NOMO-1 (cell line): Measurements from ENCODE around the gene GOLGA5.
"Not testable (repeated sequence)": the region's sequence is repeated elsewhere in the genome, so short reads cannot be mapped to it uniquely, and the experiment has no call there.

Experiments used
- DNase-seq, 2 experiments: peaks; one replicate each; lab custom pipeline; 2025; ENCODE audit not compliant: unreplicated experiment in 2 of 2; lab: John Stamatoyannopoulos, UW

Gene GOLGA5

GRCh38 chr14:92819680-92820535 lies 25.8 kb downstream of the GOLGA5 start:
- DNase-seq, result not testable (repeated sequence)

GRCh38 chr14:92820536-92820840 lies 26.4 kb downstream of the GOLGA5 start:
- DNase-seq, result not testable (repeated sequence)

- DNase-seq, result no peak
Observed at GRCh38 chr14:92830902-92831301, 36.8 kb downstream of the GOLGA5 start.

DNA sequence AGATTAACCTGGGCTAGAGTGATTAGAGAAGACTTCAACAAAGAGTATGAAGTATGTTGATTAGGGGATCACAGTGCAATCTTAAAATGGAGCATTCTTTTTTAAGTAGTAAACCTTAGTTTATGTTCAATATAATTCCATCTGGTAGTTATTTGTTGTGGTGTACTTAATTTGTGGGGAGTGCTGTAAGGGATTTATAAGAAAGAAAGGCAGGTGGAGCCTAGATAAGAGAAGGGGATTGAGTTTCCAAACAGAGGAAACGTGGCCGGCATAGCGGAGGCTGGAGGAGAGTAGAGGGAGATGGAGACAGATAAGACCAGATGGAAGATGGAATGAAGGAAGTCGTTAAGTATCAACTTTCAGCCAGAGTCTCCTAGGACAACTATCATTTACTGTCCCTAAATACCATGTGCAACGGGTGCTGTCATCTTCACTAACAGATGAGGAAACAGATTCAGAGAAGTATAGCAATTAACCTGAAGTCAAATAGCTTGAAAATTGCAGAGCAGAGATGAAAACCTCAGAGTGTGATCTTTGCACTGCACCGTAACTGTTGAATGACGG lies 38.1 kb downstream of the GOLGA5 start:
- DNase-seq, result no peak

DNA sequence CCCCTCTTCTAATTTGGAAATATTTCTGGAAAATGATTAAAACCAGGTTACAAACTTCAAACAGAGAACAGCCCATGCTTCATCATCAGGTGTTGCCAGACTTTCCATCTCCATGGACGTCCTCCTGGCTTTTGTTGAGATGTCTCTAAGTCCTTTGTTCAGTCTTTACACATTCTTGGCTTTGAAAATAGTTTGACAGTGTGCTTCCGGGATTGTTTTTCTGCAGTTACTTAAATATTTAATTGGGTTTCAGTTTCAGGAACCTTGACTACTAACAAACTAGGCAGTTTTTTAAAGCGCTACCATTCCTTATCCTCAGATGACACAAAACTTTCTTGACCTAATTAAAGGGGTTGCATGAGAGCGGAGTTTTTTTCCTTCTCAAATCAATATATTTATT lies 47.8 kb downstream of the GOLGA5 start:
- DNase-seq, result no peak

- DNase-seq, result no peak
Observed at GRCh38 chr14:92844204-92844603, 50.1 kb downstream of the GOLGA5 start.

GRCh38 chr14:92846162-92846897 lies 52.2 kb downstream of the GOLGA5 start:
- DNase-seq, result peak; percentile 58 to 94

DNA sequence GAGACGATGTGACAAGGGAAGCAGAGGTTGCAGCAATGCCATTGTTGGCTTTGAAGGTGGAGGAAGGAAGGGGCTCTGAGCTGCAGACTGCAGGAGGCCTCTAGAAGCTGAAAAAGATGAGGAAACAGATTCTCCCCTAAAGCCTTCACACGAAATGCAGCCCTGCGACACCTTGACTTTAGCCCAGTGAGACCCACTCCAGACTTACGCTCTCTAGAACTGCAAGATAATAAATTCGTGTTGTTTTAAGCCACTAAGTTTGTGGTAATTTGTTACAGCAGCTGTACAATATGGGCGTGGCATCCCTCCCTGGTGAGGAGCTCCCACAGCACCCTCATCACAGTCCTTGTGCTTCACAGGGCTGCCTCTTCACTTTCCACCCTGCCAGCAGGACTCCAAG lies 53.2 kb downstream of the GOLGA5 start:
- DNase-seq, result peak; percentile 18 to 44

DNA sequence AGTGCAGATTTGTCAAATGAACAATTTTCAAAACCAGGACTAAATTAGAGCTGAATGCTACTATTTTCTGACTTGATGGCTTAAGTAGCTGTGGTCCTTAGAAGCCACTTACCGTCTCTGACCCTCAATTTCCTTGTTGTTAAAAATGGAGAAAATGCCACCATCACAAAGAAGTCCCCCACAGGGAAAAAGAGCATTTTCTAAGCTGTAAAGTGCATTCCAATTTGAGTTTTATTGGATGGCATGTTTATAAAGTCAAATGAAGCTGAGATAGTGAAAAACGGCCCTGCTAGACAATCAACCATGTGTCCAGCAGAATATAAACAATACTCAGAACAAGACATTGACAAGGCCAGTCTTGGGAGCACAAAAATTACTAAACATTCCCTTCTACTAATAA lies 53.6 kb downstream of the GOLGA5 start:
- no peak for DNase-seq

DNA sequence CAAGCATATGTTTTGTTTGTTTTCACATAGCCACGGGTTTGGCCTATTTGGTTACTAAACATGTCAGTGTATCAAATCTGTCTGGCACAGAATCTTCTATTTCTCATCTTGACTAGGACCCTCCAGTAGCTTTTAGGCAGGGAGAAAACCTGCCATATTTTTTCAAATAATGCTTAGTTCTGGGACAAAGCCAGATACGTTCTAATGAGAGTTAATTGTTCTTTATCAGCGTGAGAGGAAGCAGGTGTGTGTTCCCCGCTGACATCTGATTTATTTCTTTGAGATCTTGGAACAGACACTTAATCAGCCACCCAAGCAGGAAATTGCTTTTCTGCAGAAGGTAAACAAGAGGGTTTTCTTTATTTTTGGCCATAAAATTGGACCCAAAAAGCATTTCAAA lies 54.8 kb downstream of the GOLGA5 start:
- no peak for DNase-seq

DNA sequence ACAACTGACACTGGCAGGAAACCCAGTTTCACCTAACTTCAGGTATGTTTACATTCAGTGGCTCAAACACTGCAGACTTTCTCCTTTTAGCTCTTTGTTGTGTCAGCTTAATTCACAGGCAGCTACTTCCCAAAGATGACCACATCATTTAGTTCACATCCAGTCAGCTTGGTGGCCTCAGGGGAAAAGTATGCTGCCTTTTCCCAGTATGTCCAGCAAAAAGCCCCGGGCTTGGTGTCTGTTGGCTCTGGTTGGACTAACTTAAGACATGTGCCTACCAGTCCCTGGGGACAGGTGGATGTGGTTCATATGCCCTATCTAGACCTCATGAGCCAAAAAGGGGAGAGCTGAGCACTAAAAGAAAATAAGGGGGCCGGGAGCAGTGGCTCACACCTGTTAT lies 56.4 kb downstream of the GOLGA5 start:
- no peak for DNase-seq

GRCh38 chr14:92853136-92853535 lies 59.0 kb downstream of the GOLGA5 start:
- DNase-seq, result not testable (repeated sequence)

DNA sequence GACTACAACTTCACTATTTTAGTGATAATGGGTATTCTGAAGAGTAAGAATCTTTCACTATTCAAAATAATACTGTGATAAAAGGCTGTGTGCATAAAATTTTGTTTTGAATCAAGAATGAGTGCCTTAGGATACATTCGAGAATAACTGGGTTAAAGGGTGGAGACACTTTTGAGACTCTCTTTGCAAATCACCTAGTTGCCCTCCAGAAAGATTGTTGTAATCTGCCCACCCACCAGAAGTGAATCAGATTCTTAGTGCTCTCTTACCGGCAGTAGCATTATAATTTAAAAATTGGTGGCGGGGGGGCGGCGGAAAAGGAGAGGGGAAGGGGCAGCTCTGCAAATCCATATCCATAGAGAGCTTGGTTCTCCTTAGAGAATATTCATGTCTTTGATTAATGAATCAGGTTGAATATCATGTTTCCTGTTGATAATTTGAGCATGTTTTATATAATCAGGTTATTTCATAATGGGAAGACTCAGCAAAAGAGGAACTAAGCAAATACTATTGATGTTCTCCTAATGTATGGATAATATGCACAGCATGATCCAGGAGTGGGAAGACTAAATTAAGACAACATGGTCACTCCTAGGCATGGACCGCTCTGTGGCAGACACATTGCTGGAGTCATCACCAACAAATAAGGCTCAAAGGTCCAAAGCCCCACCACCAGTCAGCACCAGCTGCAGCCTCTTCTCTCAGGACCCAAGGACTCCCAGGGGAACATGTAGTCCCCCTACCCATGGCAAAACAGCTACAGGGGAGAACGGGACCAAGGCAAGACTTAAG lies 66.1 kb downstream of the GOLGA5 start:
- DNase-seq, result peak in 1 of 2 experiments; percentile 2

DNA sequence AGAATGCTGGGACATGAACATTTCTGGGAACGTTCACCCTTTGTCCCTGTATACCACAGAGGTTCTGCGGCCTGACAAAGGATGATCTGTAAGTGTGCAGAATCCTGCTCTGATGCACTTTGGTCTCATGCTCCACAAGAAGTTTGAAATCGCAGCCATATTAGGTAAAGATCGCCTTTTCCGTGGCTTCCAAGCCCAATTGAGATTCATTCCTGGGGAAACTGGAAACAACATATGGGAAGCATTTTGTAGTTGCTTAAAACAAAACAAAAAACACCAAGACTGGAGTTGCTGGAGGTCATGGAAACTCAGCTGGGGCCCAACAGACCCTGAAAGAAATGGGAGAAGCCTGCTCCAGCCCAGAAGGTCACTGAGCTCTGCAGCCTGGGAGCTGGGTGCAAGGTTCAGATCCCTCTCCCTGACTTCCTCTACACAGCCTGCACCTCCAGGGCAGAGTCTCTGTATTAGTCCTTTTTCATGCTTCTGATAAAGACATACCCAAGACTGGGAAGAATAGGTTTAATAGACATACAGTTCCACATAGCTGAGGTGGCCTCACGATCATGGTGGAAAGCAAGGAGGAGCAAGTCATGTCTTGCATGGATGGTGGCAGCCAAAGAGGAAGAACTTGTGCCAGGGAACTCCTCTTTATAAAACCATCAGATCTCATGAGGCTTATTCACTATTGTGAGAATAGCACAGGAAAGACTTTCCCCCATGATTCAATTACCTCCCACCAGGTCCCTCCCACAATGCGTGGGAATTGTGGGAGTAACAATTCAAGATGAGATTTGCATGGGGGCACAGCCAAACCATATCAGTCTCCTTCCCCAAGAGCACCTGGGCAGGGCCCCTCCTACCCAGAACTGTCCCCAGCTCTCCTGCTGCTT lies 68.0 kb downstream of the GOLGA5 start:
- no peak for DNase-seq

- DNase-seq, result no peak
Observed at GRCh38 chr14:92863286-92864080, 69.4 kb downstream of the GOLGA5 start.

- DNase-seq, result no peak
Observed at GRCh38 chr14:92865674-92866073, 71.6 kb downstream of the GOLGA5 start.

- DNase-seq, result no peak
Observed at GRCh38 chr14:92866181-92866752, 72.2 kb downstream of the GOLGA5 start.

DNA sequence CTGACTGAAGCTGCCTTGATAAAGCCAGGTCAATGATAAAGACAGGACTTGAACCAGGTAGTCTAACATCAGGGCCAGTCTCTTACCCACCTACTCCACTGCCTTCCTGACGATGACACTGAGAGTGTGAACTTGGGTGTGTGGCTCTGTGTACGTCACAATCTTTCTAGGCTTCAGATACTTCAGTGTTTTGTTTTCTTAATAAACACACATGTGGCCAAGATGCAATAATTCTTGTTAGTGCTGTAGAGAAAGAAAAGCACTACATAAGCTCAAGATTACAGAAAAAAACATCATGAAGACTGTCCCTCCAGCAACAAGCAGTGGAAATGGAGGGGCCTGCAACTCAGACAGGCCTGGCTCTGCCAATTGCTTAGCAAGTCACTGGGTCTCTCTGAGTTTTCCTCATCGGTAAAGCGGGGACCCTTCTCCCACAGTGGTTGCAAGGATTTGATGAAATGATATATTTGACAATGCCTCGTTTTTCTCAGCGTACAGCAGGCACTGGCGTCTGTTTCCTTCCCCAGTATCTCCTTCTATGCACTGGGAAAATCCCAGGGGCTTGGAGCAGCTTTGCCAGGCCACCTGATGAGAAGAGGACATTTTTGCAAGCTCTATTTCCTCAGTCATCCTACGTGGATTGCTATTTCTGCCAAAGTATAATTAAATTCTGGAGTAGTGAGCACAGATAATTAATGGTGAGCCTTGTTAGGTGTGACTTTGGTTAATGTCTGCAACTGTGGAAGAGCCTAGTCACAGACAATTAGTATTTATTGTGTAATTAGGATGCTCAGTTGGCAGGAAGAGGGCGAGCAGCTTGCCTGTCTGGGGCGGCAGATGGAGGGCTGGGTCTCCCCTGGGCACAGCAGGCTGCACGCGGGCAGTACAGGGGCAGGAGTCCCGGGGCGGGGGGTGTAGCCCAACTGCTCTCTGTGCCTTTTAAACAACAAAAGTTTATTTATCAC lies 73.1 kb downstream of the GOLGA5 start:
- no peak for DNase-seq
